GM19193 (cell line): ENCODE measurements around the gene TMEM212.

Experiments used
- POLR2A ChIP-seq: IDR thresholded peaks from 4 replicates; pipeline ENCODE4 v1.6.1; 2011; ENCODE audit not compliant: insufficient read depth, insufficient read length; ENCODE audit errors: extremely low read depth

Gene TMEM212

GRCh38 chr3:171854649-171855305, 11.6 kb downstream of the TMEM212 start:
- no peak for TF ChIP-seq POLR2A

GRCh38 chr3:171860830-171861535, 17.8 kb downstream of the TMEM212 start:
- no peak for TF ChIP-seq POLR2A

- TF ChIP-seq POLR2A, result no peak
Measured at GRCh38 chr3:171862392-171862791, 19.2 kb downstream of the TMEM212 start.

- TF ChIP-seq POLR2A, result no peak
Measured at GRCh38 chr3:171862993-171863521, 19.9 kb downstream of the TMEM212 start.

- no peak for TF ChIP-seq POLR2A
Measured at GRCh38 chr3:171863920-171864319, 20.8 kb downstream of the TMEM212 start.

GRCh38 chr3:171865191-171865865, 22.2 kb downstream of the TMEM212 start:
- no peak for TF ChIP-seq POLR2A

GRCh38 chr3:171867981-171868380, 24.8 kb downstream of the TMEM212 start:
- TF ChIP-seq POLR2A, result no peak

- no peak for TF ChIP-seq POLR2A
Measured at GRCh38 chr3:171871392-171872274, 28.5 kb downstream of the TMEM212 start.

GRCh38 chr3:171873580-171873979, 30.4 kb downstream of the TMEM212 start:
- TF ChIP-seq POLR2A, result no peak

GRCh38 chr3:171874251-171874681, 31.1 kb downstream of the TMEM212 start:
- TF ChIP-seq POLR2A, result no peak

- TF ChIP-seq POLR2A, result no peak
Measured at GRCh38 chr3:171874879-171875278, 31.7 kb downstream of the TMEM212 start.

GRCh38 chr3:171875923-171876412, 32.8 kb downstream of the TMEM212 start:
- TF ChIP-seq POLR2A, result no peak

GRCh38 chr3:171876680-171877147, 33.6 kb downstream of the TMEM212 start:
- TF ChIP-seq POLR2A, result no peak
